Measurements from ENCODE around the gene USH1C.

Gene USH1C

DNA sequence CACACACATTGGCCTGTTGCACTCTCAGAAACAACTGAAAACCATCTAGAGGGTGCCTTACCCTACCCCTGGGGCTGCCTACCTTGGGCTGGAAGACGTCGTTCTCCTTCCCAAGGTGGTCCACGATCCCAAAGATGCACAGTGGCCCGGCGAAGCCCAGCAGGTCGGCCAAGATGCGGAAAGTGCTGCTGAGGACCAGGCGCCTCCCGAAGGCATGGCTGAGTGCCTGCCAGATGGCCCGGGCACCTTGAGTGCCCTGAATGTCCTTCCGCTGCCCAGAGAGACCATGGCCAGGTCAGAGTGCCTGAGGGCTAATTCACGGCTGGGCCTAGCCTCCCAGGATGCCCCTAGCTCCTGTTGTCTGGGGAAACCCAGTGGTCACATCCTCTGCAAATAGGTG lies 83.8 kb downstream of the USH1C start:
- Mint-ChIP-seq H3K36me3 (no peaks in the 10 kb centered on the region), H3K9me3 (no peaks in the 10 kb centered on the region)

DNA sequence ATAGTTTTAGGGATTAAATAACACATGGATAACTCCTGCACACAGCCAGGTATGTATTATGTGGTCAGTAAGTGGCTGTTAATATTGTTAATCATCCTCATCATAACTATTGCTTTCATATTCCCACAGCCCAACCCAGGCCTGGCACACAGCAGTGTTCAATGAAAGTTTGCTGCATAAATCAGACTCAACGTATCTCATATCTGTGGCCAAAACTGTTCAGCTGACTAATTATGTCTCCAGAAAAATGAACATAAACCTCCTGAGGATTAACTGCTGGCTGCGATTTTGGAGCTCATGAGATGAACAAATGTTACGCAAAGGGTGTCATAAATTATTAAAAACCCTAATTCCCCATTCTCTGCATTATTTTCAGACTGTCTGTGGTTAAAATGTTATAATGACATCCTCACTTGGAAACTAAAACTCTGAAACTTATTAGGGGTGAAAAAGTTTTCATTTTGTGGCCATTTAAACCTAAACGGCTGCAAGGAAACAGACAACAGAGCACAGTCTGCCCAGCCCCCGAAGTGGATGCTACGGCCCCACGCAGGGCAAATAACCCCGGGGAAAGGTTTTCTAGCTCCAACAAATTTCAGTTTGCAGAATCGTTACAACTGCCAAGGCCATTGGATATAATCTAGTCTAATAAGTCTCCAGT lies 84.8 kb downstream of the USH1C start:
- Mint-ChIP-seq H3K27me3 (peaks cover 6 to 16% of the 10 kb centered on the region in 2 donors), H3K4me3 (no peak overlapping the region)

More for the DNA sequence above, 83.8 kb downstream of the USH1C start:
- no peak overlapping the region for H3K4me3 Mint-ChIP-seq
- H3K27me3 Mint-ChIP-seq: peaks cover 6 to 16% of the 10 kb centered on the region in 2 donors
- DNase-seq (no peak), ATAC-seq (replicated peaks) (no peak)
- no peaks in the 10 kb centered on the region for H3K4me1 Mint-ChIP-seq
- H3K27ac Mint-ChIP-seq: no peak overlapping the region

DNA sequence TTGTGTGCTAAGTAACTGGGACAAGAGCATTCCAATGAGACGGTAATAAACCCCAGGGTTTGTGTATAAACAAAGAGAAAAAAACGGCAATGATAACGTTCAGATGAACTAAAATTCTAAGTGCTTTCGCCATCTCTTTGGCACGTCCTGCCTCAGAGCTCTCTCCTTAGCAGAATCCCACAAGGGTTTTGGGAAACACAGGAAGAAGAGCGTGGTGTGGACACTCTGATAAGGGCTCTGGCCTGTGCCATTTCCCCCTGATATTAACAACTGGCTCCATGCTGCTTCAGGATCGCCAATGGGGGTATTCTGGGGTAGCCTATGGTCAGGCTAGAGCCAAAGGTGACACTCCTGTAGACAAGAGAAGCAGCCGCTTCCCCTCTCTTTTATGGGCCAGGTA lies 85.9 kb downstream of the USH1C start:
- Mint-ChIP-seq H3K4me1 (no peaks in the 10 kb centered on the region), H3K27me3 (peaks cover 6 to 13% of the 10 kb centered on the region in 2 donors), H3K4me3 (no peak overlapping the region), H3K9me3 (no peaks in the 10 kb centered on the region), H3K27ac (no peak overlapping the region), H3K36me3 (no peaks in the 10 kb centered on the region)
- no peak for DNase-seq
- no peak for ATAC-seq (replicated peaks)

More for the DNA sequence above, 84.8 kb downstream of the USH1C start:
- ATAC-seq (replicated peaks): no peak
- Mint-ChIP-seq H3K27ac (no peak overlapping the region), H3K9me3 (no peaks in the 10 kb centered on the region), H3K4me1 (no peaks in the 10 kb centered on the region), H3K36me3 (no peaks in the 10 kb centered on the region)
- DNase-seq: no peak

DNA sequence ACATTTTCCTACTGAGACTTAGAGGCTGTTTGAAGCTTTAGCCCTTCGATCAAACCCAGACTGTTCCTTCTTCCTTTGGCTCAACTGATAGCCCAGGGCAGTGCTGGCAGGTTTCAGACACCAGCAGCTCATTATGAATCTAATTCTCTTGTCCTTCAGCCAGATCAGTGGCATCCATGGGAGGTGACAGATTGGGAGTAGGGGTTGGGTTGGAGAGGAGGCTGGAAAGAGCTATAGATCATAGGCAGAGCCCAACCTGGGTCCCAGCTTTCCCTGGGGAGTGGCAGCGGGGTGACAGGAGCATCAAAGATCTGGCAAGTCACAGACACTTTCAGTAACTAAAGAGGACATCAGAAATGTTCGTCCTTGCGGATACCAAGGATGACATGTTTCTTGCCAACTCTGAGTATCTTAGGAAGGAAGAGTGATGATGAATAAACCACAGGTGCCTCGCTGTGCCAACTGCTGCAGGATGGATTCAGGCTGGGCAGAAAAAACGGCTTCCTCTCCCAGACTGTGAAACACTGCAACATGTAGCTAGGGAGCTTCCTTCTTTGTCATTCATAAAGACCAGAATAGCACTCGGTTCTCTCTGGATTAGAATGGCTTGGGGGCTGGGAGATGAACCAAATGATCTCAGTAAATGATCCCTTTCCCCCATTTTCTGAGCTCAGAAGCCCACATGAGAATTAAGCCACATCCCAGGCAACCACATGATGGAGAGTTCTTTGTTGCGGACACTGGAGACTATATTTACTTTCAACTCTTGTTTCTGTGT lies 86.6 kb downstream of the USH1C start:
- no peaks in the 10 kb centered on the region for H3K36me3 Mint-ChIP-seq
- ATAC-seq (replicated peaks) (no peak), DNase-seq (no peak)
- H3K27ac Mint-ChIP-seq: no peak overlapping the region
- peaks cover 6 to 13% of the 10 kb centered on the region in 2 donors for H3K27me3 Mint-ChIP-seq
- no peak overlapping the region for H3K4me3 Mint-ChIP-seq
- no peaks in the 10 kb centered on the region for H3K9me3 Mint-ChIP-seq
- H3K4me1 Mint-ChIP-seq: no peaks in the 10 kb centered on the region

DNA sequence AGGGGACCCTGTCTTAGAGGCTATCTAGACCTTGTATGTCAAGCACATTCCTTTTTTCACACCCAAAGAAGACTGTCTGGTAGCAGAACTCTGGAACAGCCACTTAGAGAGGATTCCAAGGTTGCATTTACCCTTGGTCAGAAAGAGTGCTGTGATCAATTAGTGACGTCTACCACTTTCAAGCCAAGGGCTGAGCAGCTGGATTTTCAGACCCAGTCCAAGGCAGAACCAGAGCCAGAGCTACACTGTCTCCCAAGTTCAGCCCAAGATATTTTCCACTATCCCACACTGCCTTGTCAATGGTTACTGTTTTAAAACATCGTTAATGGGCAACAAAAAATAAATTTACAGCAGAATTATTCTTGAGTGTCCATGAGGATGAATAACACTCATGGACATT lies 91.5 kb downstream of the USH1C start:
- Mint-ChIP-seq H3K36me3 (no peaks in the 10 kb centered on the region), H3K4me1 (no peaks in the 10 kb centered on the region), H3K27ac (no peak overlapping the region), H3K4me3 (no peak overlapping the region), H3K27me3 (peaks cover 13 to 14% of the 10 kb centered on the region in 2 donors), H3K9me3 (no peaks in the 10 kb centered on the region)
- DNase-seq (no peak), ATAC-seq (replicated peaks) (no peak)

DNA sequence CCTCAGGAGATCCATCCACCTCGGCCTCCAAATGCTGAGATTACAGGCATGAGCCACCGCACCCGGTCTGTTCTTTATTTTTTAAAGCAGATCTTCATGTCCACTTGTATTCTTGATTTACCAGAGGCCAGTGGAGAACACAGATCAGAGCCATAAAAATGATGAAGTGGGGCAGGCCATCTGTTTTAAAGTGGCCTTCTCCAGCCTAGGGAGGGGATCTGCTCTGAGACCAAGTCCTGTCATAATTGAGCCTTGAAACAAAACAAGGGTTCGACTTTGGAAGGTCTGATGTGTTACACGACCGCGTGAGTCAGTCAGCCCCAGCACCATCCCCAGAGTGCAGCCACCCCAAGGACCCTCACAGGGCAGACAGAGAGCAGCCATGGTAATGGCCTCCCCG lies 95.1 kb downstream of the USH1C start:
- no peak for DNase-seq
- no peak for ATAC-seq (replicated peaks)
- no peaks in the 10 kb centered on the region for H3K4me1 Mint-ChIP-seq
- no peaks in the 10 kb centered on the region for H3K36me3 Mint-ChIP-seq
- peaks cover 4 to 9% of the 10 kb centered on the region in 2 donors for H3K27me3 Mint-ChIP-seq
- H3K4me3 Mint-ChIP-seq: no peak overlapping the region
- H3K9me3 Mint-ChIP-seq: no peaks in the 10 kb centered on the region
- no peak overlapping the region for H3K27ac Mint-ChIP-seq

DNA sequence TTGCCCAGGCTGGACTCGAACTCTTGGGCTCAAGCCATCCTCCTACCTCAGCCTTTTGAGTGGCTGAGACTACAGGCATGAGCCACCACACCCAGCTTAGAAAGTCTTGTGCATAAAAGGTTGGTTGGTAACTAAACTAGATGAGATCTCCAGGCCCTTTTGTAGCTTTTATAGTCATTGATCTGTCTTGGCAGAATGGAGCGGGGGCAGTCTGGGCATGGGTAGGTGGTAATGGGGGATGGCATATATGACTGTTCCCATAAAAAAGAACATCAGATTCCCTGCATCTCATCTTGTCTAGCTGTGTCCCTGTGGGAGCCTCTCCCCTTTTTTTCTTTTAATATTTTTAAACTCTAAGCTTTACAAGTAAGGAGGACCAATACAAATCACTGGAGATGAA lies 97.7 kb downstream of the USH1C start:
- no peaks in the 10 kb centered on the region for H3K4me1 Mint-ChIP-seq
- ATAC-seq (replicated peaks): no peak
- H3K9me3 Mint-ChIP-seq: peaks cover 0 to under 1% of the 10 kb centered on the region in 2 donors
- H3K36me3 Mint-ChIP-seq: no peaks in the 10 kb centered on the region
- DNase-seq: no peak
- H3K27me3 Mint-ChIP-seq: peaks cover 9 to 17% of the 10 kb centered on the region in 2 donors
- no peak overlapping the region for H3K27ac Mint-ChIP-seq
- H3K4me3 Mint-ChIP-seq: no peak overlapping the region

DNA sequence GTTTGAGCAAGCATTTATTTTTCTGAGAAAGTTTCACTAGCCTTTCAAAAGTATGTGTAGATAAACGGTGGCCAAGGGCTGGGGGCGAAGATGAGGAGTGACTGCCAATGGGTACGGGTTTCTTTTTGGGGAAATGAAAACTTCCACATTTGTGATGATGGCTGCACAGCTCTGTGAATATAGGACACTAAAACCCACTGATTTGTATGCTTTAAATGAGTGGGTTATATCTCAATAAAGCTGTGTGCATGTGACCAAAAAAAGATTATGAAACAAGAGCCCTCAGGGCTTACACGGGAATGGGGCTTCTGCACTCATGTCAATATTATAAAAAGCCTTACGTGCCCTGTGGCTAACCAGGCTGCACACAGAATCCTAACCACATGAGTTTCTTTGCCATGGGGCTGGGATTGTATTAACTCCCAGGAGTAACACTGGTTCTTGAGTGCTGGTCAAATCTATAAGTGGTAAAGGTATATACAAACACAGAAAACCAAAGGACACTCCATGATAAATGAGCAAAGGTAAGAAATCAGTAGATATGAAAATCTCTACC lies 98.9 kb downstream of the USH1C start:
- Mint-ChIP-seq H3K4me3 (no peak overlapping the region), H3K27me3 (peaks cover 12 to 21% of the 10 kb centered on the region in 2 donors), H3K27ac (no peak overlapping the region), H3K9me3 (peaks cover 3 to 5% of the 10 kb centered on the region in 2 donors), H3K4me1 (no peaks in the 10 kb centered on the region), H3K36me3 (no peaks in the 10 kb centered on the region)
- no peak for ATAC-seq (replicated peaks)
- DNase-seq: no peak

DNA sequence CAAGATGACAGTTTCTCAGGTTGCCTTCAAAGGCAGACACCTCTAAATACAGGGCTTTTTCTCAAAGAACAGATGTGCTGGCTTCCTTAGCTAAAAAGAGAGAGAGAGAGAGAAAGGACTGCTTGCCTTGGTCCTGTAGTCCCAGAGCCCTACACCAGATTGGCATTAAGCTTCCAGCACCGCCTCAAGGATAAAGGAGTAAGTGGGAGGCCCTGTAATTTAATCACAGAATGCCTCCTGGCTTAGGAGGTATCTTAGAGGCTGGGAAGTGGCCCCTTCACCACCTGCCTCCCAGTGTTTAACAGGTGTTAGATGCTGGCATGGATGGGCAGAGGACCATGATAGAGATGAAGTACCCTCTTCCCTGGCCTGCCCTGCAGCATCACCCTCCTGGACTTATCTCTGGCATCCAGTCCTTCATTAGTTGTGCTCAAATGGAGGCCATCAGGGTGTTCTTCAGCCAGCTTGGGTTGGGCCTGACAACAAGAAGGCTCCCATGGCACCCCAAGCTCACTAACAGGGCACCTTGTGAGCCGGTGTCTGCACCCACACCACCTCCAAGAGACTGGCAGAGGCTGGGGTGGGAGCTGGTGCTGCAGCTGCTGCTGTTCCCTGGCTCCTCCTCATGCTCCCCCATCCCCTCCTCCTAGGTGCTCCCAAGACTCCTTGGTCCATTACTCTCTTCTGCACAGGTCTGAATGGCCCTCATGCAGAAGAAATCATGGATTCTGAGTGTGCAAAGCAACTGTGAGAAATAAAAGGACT lies 100.1 kb downstream of the USH1C start:
- no peak overlapping the region for H3K4me3 Mint-ChIP-seq

More for the DNA sequence above, 100.1 kb downstream of the USH1C start:
- H3K27me3 Mint-ChIP-seq: peaks cover 24 to 33% of the 10 kb centered on the region in 2 donors
- H3K9me3 Mint-ChIP-seq: peaks cover 3 to 5% of the 10 kb centered on the region in 2 donors
- no peaks in the 10 kb centered on the region for H3K36me3 Mint-ChIP-seq
- peaks cover 4 to 8% of the 10 kb centered on the region in 2 donors for H3K4me1 Mint-ChIP-seq
- DNase-seq (no peak), ATAC-seq (replicated peaks) (no peak)
- H3K27ac Mint-ChIP-seq: no peak overlapping the region

Measured in stimulated activated naive B cell treated with anti-CD40 and anti-IgM and Interleukin-4, amounts not matched to agents 10 μg/mL and 1 μg/mL and 100 μg/mL, for 72 hours (primary cell).